Gastrocnemius medialis (tissue), 4 donors: Measurements from ENCODE around the gene MEGF11. TPM values are rescaled to one million over a fixed set of nuclear protein-coding genes. Genes with fewer than 3 reads are reported as not detected.

Source experiments
- ATAC-seq, 2 donors: fragments of 150-250 bp; one replicate each; pipeline ENCODE4 v1.9.1; 2016
- DNase-seq, 2 donors: peaks; one replicate each; pipeline ENCODE4 v3.0.0-alpha.2; 2019
- H3K27ac ChIP-seq, 4 donors: fragments of 200-600 bp; sonication (generic); 1 replicate in 1 of 4; 2 replicates in 3 of 4; pipeline ENCODE4 v1.5.1; 2016 to 2018; ENCODE audit warnings: mild to moderate bottlenecking in 2 of 4, moderate library complexity in 1 of 4
- H3K27me3 ChIP-seq, 3 donors: fragments of 200-600 bp; sonication (generic) in 2 of 3; 1 replicate in 1 of 3; 2 replicates in 2 of 3; pipeline versions ENCODE4 v1.5.1 to v1.6.0; 2016 to 2019; ENCODE audit warnings: mild to moderate bottlenecking in 1 of 3, moderate library complexity in 1 of 3
- H3K36me3 ChIP-seq, 2 donors: fragments of 200-600 bp; sonication (generic) in 1 of 2; one replicate each; pipeline ENCODE4 v1.5.1; 2017 to 2018
- H3K4me1 ChIP-seq, 2 donors: fragments of 200-600 bp; sonication (generic) in 1 of 2; one replicate each; pipeline ENCODE4 v1.5.1; 2016 to 2017; ENCODE audit warnings: mild to moderate bottlenecking in 2 of 2
- H3K4me3 ChIP-seq, 4 donors: fragments of 200-600 bp; sonication (generic) in 3 of 4; 1 replicate in 1 of 4; 2 replicates in 3 of 4; pipeline ENCODE4 v1.5.1; 2016 to 2019; ENCODE audit warnings: mild to moderate bottlenecking in 2 of 4
- H3K9me3 ChIP-seq, 3 donors: fragments of 200-600 bp; sonication (generic) in 2 of 3; 1 replicate in 1 of 3; 2 replicates in 2 of 3; pipeline ENCODE4 v1.5.1; 2016 to 2019
- CTCF ChIP-seq, 5 experiments: fragments of 450-650 bp in 3 of 5; fragments of 200-600 bp in 2 of 5; sonication (generic) in 2 of 5; IDR thresholded peaks in 4 of 5; conservative IDR thresholded peaks in 1 of 5; 1 replicate in 4 of 5; 2 replicates in 1 of 5; pipeline ENCODE4 v1.5.1; 2016 to 2019; ENCODE audit warnings: antibody characterized with exemption in 5 of 5, mild to moderate bottlenecking in 3 of 5, moderate library complexity in 3 of 5
- POLR2A ChIP-seq, 2 donors: fragments of 450-650 bp; IDR thresholded peaks; one replicate each; pipeline ENCODE4 v1.6.1; 2017; ENCODE audit warnings: antibody characterized with exemption in 2 of 2, mild to moderate bottlenecking in 2 of 2, moderate library complexity in 2 of 2
- in situ Hi-C, 4 donors: fragments of 200-750 bp; cut with MboI; loops; one replicate each; pipeline versions ENCODE4 v1.15.0 to v1.8.0; 2017; ENCODE audit warnings: low sequenced_read_pairs in 4 of 4
- intact Hi-C: fragments of 100-400 bp; cut with DNase I; formaldehyde crosslinking; loops from one replicate; pipeline ENCODE4 v1.15.1; 2023; ENCODE audit warnings: low total_unique reads
- total RNA-seq, 4 donors: library from RNA; depleted of rRNA; stranded (reverse); fragments of >200 nt; gene quantifications; one replicate each; pipeline versions ENCODE4 v1.1.0 to v1.2.3, GENCODE V29; 2016

Gene MEGF11
- total RNA-seq, 4 donors from 2014 or later, result not detected

GRCh38 chr15:65936282-65936681 is 317.3 kb downstream of the MEGF11 start:
- no peak overlapping the region for H3K4me3 ChIP-seq
- H3K27ac ChIP-seq, result no peak overlapping the region
- in situ Hi-C loops, result no loop called here
- no peaks in the 10 kb centered on the region for H3K9me3 ChIP-seq
- intact Hi-C loops, result no loop called here
- ATAC-seq, result no peak
- H3K4me1 ChIP-seq, result peaks cover 8 to 13% of the 10 kb centered on the region in 2 donors
- H3K36me3 ChIP-seq, result no peaks in the 10 kb centered on the region
- no peak for DNase-seq
- TF ChIP-seq CTCF (IDR thresholded peaks at IDR 0.05 in 4 of 5, conservative IDR thresholded peaks at IDR 0.05 in 1 of 5) (no peak), POLR2A (IDR thresholded peaks at IDR 0.05) (no peak)
- H3K27me3 ChIP-seq, result no peaks in the 10 kb centered on the region

- peaks cover 6 to 8% of the 10 kb centered on the region in 2 donors for H3K4me1 ChIP-seq
- ATAC-seq (no peak), DNase-seq (no peak)
- intact Hi-C loops (no loop called here), in situ Hi-C loops (no loop called here)
- no peak for TF ChIP-seq CTCF (IDR thresholded peaks at IDR 0.05 in 4 of 5, conservative IDR thresholded peaks at IDR 0.05 in 1 of 5)
- TF ChIP-seq POLR2A (IDR thresholded peaks at IDR 0.05), result no peak
- H3K27me3 ChIP-seq, result no peaks in the 10 kb centered on the region
- H3K9me3 ChIP-seq, result no peaks in the 10 kb centered on the region
- H3K4me3 ChIP-seq, result no peak overlapping the region
- H3K27ac ChIP-seq, result no peak overlapping the region
- no peaks in the 10 kb centered on the region for H3K36me3 ChIP-seq
Observed at GRCh38 chr15:65935391-65935790, 318.2 kb downstream of the MEGF11 start.

GRCh38 chr15:65931221-65931620 is 322.3 kb downstream of the MEGF11 start:
- intact Hi-C loops, result no loop called here
- no peaks in the 10 kb centered on the region for H3K9me3 ChIP-seq
- TF ChIP-seq CTCF (IDR thresholded peaks at IDR 0.05 in 4 of 5, conservative IDR thresholded peaks at IDR 0.05 in 1 of 5), result no peak
- no peak for TF ChIP-seq POLR2A (IDR thresholded peaks at IDR 0.05)

GRCh38 chr15:65930134-65930533 is 323.4 kb downstream of the MEGF11 start:
- Histone ChIP-seq H3K9me3 (no peaks in the 10 kb centered on the region), H3K4me1 (no peaks in the 10 kb centered on the region), H3K36me3 (no peaks in the 10 kb centered on the region), H3K4me3 (no peak overlapping the region), H3K27me3 (no peaks in the 10 kb centered on the region), H3K27ac (no peak overlapping the region)
- ATAC-seq, result no peak
- no peak for DNase-seq
- TF ChIP-seq CTCF (IDR thresholded peaks at IDR 0.05 in 4 of 5, conservative IDR thresholded peaks at IDR 0.05 in 1 of 5) (no peak), POLR2A (IDR thresholded peaks at IDR 0.05) (no peak)
- in situ Hi-C loops (no loop called here), intact Hi-C loops (no loop called here)

More at GRCh38 chr15:65931221-65931620, 322.3 kb downstream of the MEGF11 start:
- Histone ChIP-seq H3K4me3 (no peak overlapping the region), H3K4me1 (no peaks in the 10 kb centered on the region), H3K27me3 (no peaks in the 10 kb centered on the region), H3K27ac (no peak overlapping the region), H3K36me3 (no peaks in the 10 kb centered on the region)
- no peak for DNase-seq
- no peak for ATAC-seq
- in situ Hi-C loops, result no loop called here

- H3K27me3 ChIP-seq, result no peaks in the 10 kb centered on the region
- TF ChIP-seq CTCF (IDR thresholded peaks at IDR 0.05 in 4 of 5, conservative IDR thresholded peaks at IDR 0.05 in 1 of 5) (no peak), POLR2A (IDR thresholded peaks at IDR 0.05) (no peak)
- ATAC-seq (no peak), DNase-seq (no peak)
- H3K9me3 ChIP-seq, result no peaks in the 10 kb centered on the region
- H3K27ac ChIP-seq, result no peak overlapping the region
- H3K4me1 ChIP-seq, result no peaks in the 10 kb centered on the region
- H3K36me3 ChIP-seq, result no peaks in the 10 kb centered on the region
- no peak overlapping the region for H3K4me3 ChIP-seq
- in situ Hi-C loops (no loop called here), intact Hi-C loops (no loop called here)
Observed at GRCh38 chr15:65929573-65929972, 324.0 kb downstream of the MEGF11 start.
